ENCODE measurements around the gene TRAPPC4.

DNA sequence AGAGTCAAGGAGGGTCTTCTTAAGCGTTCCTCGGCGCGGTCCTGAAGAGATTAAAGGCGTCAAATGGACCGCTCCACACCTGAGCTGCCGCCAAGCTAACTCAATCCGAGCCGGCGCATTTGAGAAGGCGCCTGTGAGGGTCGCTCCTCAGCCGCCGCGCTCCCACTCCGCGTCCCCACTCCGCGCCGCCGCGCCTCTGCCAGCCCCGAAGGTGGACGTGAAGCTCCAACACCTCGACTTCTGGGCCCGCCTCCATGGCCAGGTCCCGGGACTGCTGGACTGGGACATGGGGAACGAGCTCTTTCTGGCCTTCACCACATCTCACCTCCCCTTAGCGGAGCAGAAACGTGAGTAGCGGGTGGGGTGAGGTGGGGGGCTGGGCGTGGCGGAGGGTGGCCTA is 46.9 kb upstream of the TRAPPC4 start, which contains the start of gene FOXR1:
- TF ChIP-seq POLR2A (IDR thresholded peaks at IDR 0.05) (no peak), CTCF (IDR thresholded peaks at IDR 0.05) (no peak)
